ENCODE measurements around the gene PDE9A. TPM values are rescaled to one million over a fixed set of nuclear protein-coding genes. Genes with fewer than 3 reads are reported as not detected.
A peak's percentile ranks its signal among the peaks of the same experiment; 100 is the strongest.

The PDE9A gene
- total RNA-seq, 1 experiment from 2014 or later, result 44.8 TPM

- Mint-ChIP-seq H3K27me3 (ENCODE audit: low read depth) (no peaks in the 10 kb centered on the region), H3K27ac (peak overlapping the region; percentile 50), H3K4me1 (0 out of 2 replicates have a peak, but pooled peaks cover 3% of the 10 kb centered on the region), H3K9me3 (no peaks in the 10 kb centered on the region), H3K36me3 (peaks cover 38% of the 10 kb centered on the region), H3K4me3 (no peak overlapping the region)
- POLR2A ChIA-PET, result no interaction called here
- CTCF ChIA-PET, result no interaction called here
- TF ChIP-seq JUN (CRISPR knock-in tag; IDR thresholded peaks at IDR 0.05), result no peak
- ATAC-seq (no peak), DNase-seq (ENCODE audit: low spot score) (no peak)
Observed at GRCh38 chr21:42759594-42759927, 106.1 kb downstream of the PDE9A start.

GRCh38 chr21:42760361-42760950 lies 107.0 kb downstream of the PDE9A start:
- Mint-ChIP-seq H3K36me3 (peaks cover 39% of the 10 kb centered on the region), H3K9me3 (no peaks in the 10 kb centered on the region), H3K4me1 (0 out of 2 replicates have a peak, but pooled peaks cover under 1% of the 10 kb centered on the region), H3K27me3 (ENCODE audit: low read depth) (no peaks in the 10 kb centered on the region), H3K4me3 (no peak overlapping the region), H3K27ac (no peak overlapping the region)
- ChIA-PET POLR2A (no interaction called here), CTCF (interaction anchor here (0.8 kb wide), 1 partner anchor 219 kb away, joined by 3 read pairs; no protein-coding TSS in a partner anchor)
- ATAC-seq (no peak), DNase-seq (ENCODE audit: low spot score) (no peak)
- TF ChIP-seq GABPB1 (CRISPR knock-in tag; IDR thresholded peaks at IDR 0.05), result no peak
- TF ChIP-seq TEAD4 (CRISPR knock-in tag; IDR thresholded peaks at IDR 0.05), result no peak
- no peak for TF ChIP-seq EMX1 (CRISPR knock-in tag; IDR thresholded peaks at IDR 0.05)
- no peak for TF ChIP-seq ZNF425 (CRISPR knock-in tag; conservative IDR thresholded peaks at IDR 0.05)
- TF ChIP-seq STAT6 (CRISPR knock-in tag; conservative IDR thresholded peaks at IDR 0.05; ENCODE audit: low read depth), result no peak
- no peak for TF ChIP-seq CREB1 (CRISPR knock-in tag; IDR thresholded peaks at IDR 0.05)
- no peak for TF ChIP-seq NR3C1 (CRISPR knock-in tag; conservative IDR thresholded peaks at IDR 0.05; ENCODE audit: low read depth)
- no peak for TF ChIP-seq TCF7 (CRISPR knock-in tag; IDR thresholded peaks at IDR 0.05; ENCODE audit: low read depth)
- TF ChIP-seq JUN (CRISPR knock-in tag; IDR thresholded peaks at IDR 0.05), result no peak
- TF ChIP-seq NR2C2 (CRISPR knock-in tag; IDR thresholded peaks at IDR 0.05), result no peak
- TF ChIP-seq HMGXB4 (CRISPR knock-in tag; IDR thresholded peaks at IDR 0.05), result no peak
- TF ChIP-seq FOXP4 (CRISPR knock-in tag; IDR thresholded peaks at IDR 0.05), result no peak
- TF ChIP-seq ZNF532 (CRISPR knock-in tag; IDR thresholded peaks at IDR 0.05; ENCODE audit: borderline replicate concordance), result no peak
- no peak for TF ChIP-seq TP53 (CRISPR knock-in tag; IDR thresholded peaks at IDR 0.05)
- no peak for TF ChIP-seq CBFB (CRISPR knock-in tag; IDR thresholded peaks at IDR 0.05; ENCODE audit: low read depth)
- no peak for TF ChIP-seq JAZF1 (CRISPR knock-in tag; IDR thresholded peaks at IDR 0.05)
- TF ChIP-seq ATF1 (CRISPR knock-in tag; IDR thresholded peaks at IDR 0.05), result no peak

Measured in WTC11 (cell line).